Heart right ventricle (tissue), 16 donors: ENCODE measurements around the gene ADGRL1. TPM values are rescaled to one million over a fixed set of nuclear protein-coding genes. Genes with fewer than 3 reads are reported as not detected.
"Not testable (repeated sequence)": the region's sequence is repeated elsewhere in the genome, so short reads cannot be mapped to it uniquely, and the experiment has no call there.

ENCODE experiments used
- ATAC-seq, 8 donors: fragments of 200-7000 bp; cut with Tn5 transposase; one replicate each; pipeline ENCODE4 v1.9.1; 2020; ENCODE audit warnings: mild to moderate bottlenecking in 8 of 8, moderate library complexity in 8 of 8, moderate number of reproducible peaks in 1 of 8
- DNase-seq, 2 donors: peaks; one replicate each; pipeline ENCODE4 v3.0.0-alpha.2; 2020
- H3K27ac ChIP-seq, 10 donors: fragments of 200-600 bp; sonication (generic) in 2 of 10; one replicate each; pipeline versions ENCODE4 v1.5.0 to v1.8.0; 2020 to 2022; ENCODE audit warnings: mild to moderate bottlenecking in 3 of 10
- H3K27me3 ChIP-seq, 7 donors: fragments of 200-600 bp; one replicate each; pipeline ENCODE4 v1.8.0; 2021 to 2022; ENCODE audit warnings: mild to moderate bottlenecking in 2 of 7
- H3K36me3 ChIP-seq, 9 donors: fragments of 200-600 bp; sonication (generic) in 1 of 9; one replicate each; pipeline versions ENCODE4 v1.5.0 to v1.8.0; 2020 to 2022; ENCODE audit warnings: mild to moderate bottlenecking in 2 of 9
- H3K4me1 ChIP-seq, 9 donors: fragments of 200-600 bp; sonication (generic) in 1 of 9; one replicate each; pipeline versions ENCODE4 v1.5.0 to v1.8.0; 2020 to 2022; ENCODE audit warnings: mild to moderate bottlenecking in 4 of 9
- H3K4me3 ChIP-seq, 10 donors: fragments of 200-600 bp; sonication (generic) in 2 of 10; one replicate each; pipeline versions ENCODE4 v1.5.0 to v1.8.0; 2020 to 2022; ENCODE audit warnings: mild to moderate bottlenecking in 7 of 10, moderate library complexity in 2 of 10
- H3K9me3 ChIP-seq, 11 donors: fragments of 200-600 bp in 10 of 11; sonication (generic) in 2 of 11; one replicate each; pipeline versions ENCODE4 v1.5.0 to v1.8.0; 2013 to 2022; ENCODE audit warnings: mild to moderate bottlenecking in 2 of 11, control low read depth in 1 of 11, moderate library complexity in 1 of 11
- WGBS, 2 donors: extraction: QIAGEN DNeasy Blood & Tissue Kit; methylation state at CpG; one replicate each; pipeline ENCODE4 v1.1.7; 2013; ENCODE audit warnings: inconsistent platforms in 1 of 2; 5-methylcytosine and 5-hydroxymethylcytosine counted together
- intact Hi-C, 10 donors: fragments of 100-400 bp; cut with DNase I; formaldehyde crosslinking; loops; one replicate each; pipeline versions ENCODE4 v1.11.1 to v1.14.2; 2022
- polyA plus RNA-seq, 2 donors: library from polyadenylated mRNA; stranded (reverse); fragments of 200-250 nt; gene quantifications; one replicate each; pipeline ENCODE4 v1.2.3, GENCODE V29; 2013
- total RNA-seq, 10 donors: library from RNA; stranded (reverse); fragmentation: NEBNext Ultra II Directional in 3 of 10; extraction: Animal tissue kit (Norgen Biotek cat#: 25700) in 3 of 10; gene quantifications; one replicate each; pipeline versions ENCODE4 v1.2.1 to v1.2.4, GENCODE V29; 2021 to 2023
- TF ChIP-seq, protein P1 (sequence below), 9 donors: fragments of 200-600 bp; sonication (generic) in 2 of 9; IDR thresholded peaks; one replicate each; pipeline versions ENCODE4 v1.5.0 to v1.8.0; 2021 to 2022; ENCODE audit warnings: antibody characterized with exemption in 9 of 9, mild to moderate bottlenecking in 5 of 9, moderate library complexity in 1 of 9
- donor health status: Arrhythmogenic right ventricular cardiomyopathy.
- donor health status: ischemic (EF 13 %, LVEDD 7.1; RV severe dilation, severe dysfunction).
- donor health status: healthy with polysubstance abuse.
- donor health status: DM: no; HTN: yes; CAD: no.
- donor health status: DM: no; HTN: no; CAD: no.
- donor health status: ischemic (EF 25% LVEDD 6.9; RV normal size, moderate dysfunction).
- donor health status: ischemic (EF 25% LVEDD 5.7; RV mildly dilated, moderate dysfunction).
- donor health status: healthy.
- donor health status: DM: yes; HTN: yes; CAD: no.
- donor health status: Ischemic cardiomyopathy.
- donor health status: ischemic (EF 35%, LVEDD 5.7; RV mildly dilated, moderate dysfunction).
- donor health status: nonischemic (EF 11% LVEDD 7.7; RV severe dilation, severe dysfunction).
- donor health status: DM: yes; HTN: yes; CAD: no.
- donor health status: PGD.
- donor health status: ischemic (EF 29% LVEDD 5.4; RV normal size, mild dysfunction).
- donor health status: nonischemic (EF 23%, LVEDD 6.1; RV moderate dilation, normal function).

The ADGRL1 gene
- total and polyA plus RNA-seq, 12 donors: 5.1 to 31.9 (median 12.8) TPM

DNA sequence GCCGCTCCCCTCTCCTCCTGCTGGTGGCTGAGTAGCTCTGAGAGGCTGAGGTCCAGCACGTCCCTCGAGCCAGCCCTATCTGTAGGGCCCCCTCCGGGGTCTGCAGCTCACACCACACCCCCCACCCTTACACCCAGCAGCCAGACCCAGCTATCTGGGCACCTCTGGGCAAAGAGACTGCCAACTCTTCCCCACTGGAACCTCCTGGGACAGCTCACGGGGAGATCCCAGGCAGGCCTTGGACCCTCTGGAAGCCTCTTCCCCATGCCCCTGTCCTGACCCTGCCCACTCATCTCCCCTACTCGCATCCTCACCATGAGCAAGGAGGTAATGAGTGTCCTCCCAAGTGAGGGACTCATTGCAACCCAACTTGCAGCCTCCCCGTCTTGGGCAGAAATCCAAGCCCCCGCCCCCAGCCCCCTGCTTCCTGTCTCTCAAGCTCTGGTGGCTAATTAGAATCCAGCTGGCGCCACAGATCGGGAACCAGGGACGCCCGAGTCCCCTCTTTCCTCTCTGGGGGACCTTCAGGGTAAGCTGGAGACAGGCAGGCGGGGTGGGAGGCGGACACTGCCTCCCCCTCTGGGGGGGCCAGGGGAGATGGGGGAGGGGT is 22.1 kb downstream of the ADGRL1 start:
- Histone ChIP-seq H3K4me3 (no peak overlapping the region), H3K4me1 (peaks cover 0 to 6% (median 0%) of the 10 kb centered on the region in 9 donors), H3K27ac (no peak overlapping the region), H3K27me3 (no peaks in the 10 kb centered on the region), H3K36me3 (no peaks in the 10 kb centered on the region), H3K9me3 (no peaks in the 10 kb centered on the region)
- TF ChIP-seq, protein P1, sequence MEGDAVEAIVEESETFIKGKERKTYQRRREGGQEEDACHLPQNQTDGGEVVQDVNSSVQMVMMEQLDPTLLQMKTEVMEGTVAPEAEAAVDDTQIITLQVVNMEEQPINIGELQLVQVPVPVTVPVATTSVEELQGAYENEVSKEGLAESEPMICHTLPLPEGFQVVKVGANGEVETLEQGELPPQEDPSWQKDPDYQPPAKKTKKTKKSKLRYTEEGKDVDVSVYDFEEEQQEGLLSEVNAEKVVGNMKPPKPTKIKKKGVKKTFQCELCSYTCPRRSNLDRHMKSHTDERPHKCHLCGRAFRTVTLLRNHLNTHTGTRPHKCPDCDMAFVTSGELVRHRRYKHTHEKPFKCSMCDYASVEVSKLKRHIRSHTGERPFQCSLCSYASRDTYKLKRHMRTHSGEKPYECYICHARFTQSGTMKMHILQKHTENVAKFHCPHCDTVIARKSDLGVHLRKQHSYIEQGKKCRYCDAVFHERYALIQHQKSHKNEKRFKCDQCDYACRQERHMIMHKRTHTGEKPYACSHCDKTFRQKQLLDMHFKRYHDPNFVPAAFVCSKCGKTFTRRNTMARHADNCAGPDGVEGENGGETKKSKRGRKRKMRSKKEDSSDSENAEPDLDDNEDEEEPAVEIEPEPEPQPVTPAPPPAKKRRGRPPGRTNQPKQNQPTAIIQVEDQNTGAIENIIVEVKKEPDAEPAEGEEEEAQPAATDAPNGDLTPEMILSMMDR (IDR thresholded peaks at IDR 0.05): no peak
- DNase-seq: no peak
- peak in 2 of 8 donors; percentile 13 to 14 for ATAC-seq
- 53 to 63% methylated on average over 14 of the region's 14 CpGs for WGBS, 2 donors
- intact Hi-C loops: loop anchor here in 1 of 10 donors (10.0 kb wide), 1 partner anchor 161 kb away; no protein-coding TSS in a partner anchor

DNA sequence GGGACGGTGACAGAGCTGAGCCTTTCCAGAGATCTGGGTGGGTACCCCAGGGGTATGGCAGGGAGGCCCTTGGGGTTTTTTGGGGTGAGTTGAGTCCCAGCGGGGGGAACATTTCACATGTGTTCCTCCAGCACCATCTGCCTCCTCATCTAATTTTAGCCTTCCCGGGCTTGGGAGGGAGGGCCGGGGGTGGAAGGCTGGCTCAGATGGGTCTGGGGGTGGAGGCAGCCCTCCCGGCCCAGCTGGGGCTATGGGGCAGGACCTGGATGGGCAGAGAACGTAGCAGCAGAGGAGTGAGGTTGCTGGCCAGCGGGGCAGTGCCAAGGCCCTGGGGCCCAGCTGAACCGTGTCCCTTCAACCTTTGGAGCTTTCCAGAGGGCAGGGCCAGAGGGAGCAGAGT is 23.5 kb downstream of the ADGRL1 start:
- no peaks in the 10 kb centered on the region for H3K27me3 ChIP-seq
- intact Hi-C loops: loop anchor here in 1 of 10 donors (10.0 kb wide), 1 partner anchor 162 kb away; no protein-coding TSS in a partner anchor
- WGBS, 2 donors: 70% methylated on average over 8 of the region's 8 CpGs
- H3K36me3 ChIP-seq: peaks cover 0 to 4% (median 0%) of the 10 kb centered on the region in 9 donors
- no peaks in the 10 kb centered on the region for H3K9me3 ChIP-seq
- H3K4me3 ChIP-seq: no peak overlapping the region
- TF ChIP-seq, protein P1 (IDR thresholded peaks at IDR 0.05): no peak
- ATAC-seq: peak in 2 of 8 donors; percentile 14 to 35
- peaks cover 0 to 3% (median 0%) of the 10 kb centered on the region in 9 donors for H3K4me1 ChIP-seq
- H3K27ac ChIP-seq: no peak overlapping the region
- DNase-seq: no peak

DNA sequence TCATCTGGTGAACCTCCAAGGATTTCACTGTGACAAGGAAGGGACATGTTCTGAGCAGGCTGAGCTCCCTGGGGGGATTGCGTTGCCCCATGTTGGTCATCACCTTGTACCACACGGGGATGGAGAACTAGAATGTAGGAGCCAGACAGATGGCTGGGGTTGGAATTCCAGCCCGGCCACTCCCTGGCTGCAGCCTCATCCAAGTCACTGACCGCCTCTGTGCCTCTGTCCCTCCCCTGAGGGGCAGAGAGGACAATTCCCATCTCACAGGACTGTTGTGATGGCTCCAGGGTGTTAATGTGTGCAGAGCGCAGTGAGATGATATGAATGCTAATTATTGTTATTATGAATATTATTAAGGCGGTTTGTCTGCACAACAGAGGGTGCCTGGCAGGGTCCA is 24.1 kb downstream of the ADGRL1 start:
- 88 to 91% methylated on average over 6 of the region's 6 CpGs for WGBS, 2 donors
- intact Hi-C loops: loop anchor here in 1 of 10 donors (10.0 kb wide), 1 partner anchor 163 kb away; no protein-coding TSS in a partner anchor
- DNase-seq (no peak), ATAC-seq (no peak)
- H3K9me3 ChIP-seq: no peaks in the 10 kb centered on the region
- H3K27ac ChIP-seq: no peak overlapping the region
- peaks cover 0 to 3% (median 0%) of the 10 kb centered on the region in 9 donors for H3K4me1 ChIP-seq
- no peaks in the 10 kb centered on the region for H3K27me3 ChIP-seq
- H3K4me3 ChIP-seq: no peak overlapping the region
- TF ChIP-seq, protein P1 (IDR thresholded peaks at IDR 0.05): no peak
- H3K36me3 ChIP-seq: peaks cover 0 to 10% (median 0%) of the 10 kb centered on the region in 9 donors

DNA sequence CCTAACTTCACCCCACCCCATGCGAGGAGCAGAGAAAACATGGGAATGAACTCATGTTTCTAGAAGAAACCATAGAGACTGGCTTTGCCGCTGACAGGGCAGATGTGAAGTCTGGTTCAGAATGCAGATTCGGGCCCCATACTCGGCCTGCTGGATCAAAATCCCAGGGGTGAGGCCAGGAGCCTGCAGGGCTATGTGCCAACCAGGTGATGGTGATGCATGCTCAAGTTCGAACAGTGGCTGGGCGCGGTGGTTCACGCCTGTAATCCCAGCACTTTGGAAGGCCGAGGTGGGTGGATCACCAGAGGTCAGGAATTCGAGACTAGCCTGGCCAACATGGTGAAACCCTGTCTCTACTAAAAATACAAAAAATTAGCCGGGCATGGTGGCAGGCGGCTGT is 24.8 kb downstream of the ADGRL1 start:
- H3K9me3 ChIP-seq, H3K4me1 ChIP-seq, H3K27ac ChIP-seq, H3K27me3 ChIP-seq, H3K4me3 ChIP-seq, DNase-seq, ATAC-seq: not testable (repeated sequence)
- peaks cover 0 to 17% (median 0%) of the 10 kb centered on the region in 9 donors for H3K36me3 ChIP-seq
- intact Hi-C loops: loop anchor here in 1 of 10 donors (10.0 kb wide), 1 partner anchor 164 kb away; no protein-coding TSS in a partner anchor
- WGBS, 2 donors: 93% methylated on average over 12 of the region's 12 CpGs
